NCI-H1417 (cell line): ENCODE data around the gene BRDT.
"Not testable (repeated sequence)": the region's sequence is repeated elsewhere in the genome, so short reads cannot be mapped to it uniquely, and the experiment has no call there.

Source experiments
- DNase-seq, 3 experiments: peaks; one replicate each; lab custom pipeline; 2025; lab: John Stamatoyannopoulos, UW

The BRDT gene

DNA sequence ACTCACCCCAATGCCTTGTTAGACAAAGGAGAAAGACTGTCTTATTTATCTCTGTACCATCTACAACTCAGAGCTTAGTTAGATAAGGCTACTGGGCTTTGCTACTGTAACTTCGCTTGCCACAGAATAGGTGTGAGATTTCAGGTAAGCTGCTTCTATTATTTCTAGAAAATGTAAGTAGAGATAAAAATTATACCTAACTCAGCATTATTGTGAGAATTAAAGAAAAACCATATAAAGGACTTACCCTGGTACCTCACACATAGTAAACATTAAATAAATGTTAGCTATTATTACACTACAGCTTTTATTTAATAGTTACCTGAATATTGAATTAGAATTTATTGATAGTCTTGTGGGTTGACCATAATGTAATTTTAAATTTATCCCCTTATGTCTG, 44.1 kb downstream of the BRDT start:
- DNase-seq = no peak

DNA sequence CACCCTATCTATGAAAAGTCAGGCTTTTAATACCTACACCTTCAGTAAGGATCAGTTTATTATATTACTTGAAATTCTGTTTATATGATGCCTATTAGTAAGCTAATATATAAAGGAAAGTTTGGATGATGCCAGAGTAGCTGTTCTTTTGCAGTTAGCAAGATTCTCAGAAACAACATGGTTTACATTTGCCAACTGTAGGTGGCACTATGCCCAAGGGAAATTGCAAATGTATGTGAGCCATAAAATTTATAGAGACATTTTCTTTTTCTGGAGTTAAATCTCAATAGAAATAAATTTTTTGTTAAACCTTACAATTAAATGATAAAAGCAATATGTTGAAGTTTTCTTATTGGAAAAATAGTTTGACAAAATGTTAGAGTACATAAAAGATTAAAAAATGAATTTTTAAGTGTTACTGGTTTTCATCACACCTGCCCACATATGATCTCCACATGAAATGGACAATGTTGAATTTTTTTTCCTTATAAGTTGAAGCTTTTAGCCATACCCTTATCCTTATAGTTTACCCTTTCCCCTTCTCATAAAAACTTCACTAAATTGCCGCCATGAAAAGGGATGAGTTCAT, 48.5 kb downstream of the BRDT start:
- peak; percentile 19 to 75 (median 35) for DNase-seq

DNA sequence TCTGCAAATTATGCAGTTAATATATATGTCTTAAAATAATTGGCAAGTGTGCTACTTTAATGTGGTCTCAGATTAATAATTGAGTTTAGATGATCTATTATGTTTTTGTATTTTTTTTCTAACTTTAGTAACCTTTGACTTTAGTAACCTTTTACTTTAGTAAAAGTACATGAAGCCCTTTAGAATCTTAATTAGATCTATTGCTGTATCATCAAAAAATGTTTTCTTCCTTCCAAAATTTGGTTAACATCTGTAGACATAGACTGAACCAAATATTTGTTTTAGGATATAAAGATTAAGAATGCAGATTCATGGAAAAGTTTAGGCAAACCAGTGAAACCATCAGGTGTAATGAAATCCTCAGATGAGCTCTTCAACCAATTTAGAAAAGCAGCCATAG, 54.9 kb downstream of the BRDT start:
- no peak for DNase-seq

DNA sequence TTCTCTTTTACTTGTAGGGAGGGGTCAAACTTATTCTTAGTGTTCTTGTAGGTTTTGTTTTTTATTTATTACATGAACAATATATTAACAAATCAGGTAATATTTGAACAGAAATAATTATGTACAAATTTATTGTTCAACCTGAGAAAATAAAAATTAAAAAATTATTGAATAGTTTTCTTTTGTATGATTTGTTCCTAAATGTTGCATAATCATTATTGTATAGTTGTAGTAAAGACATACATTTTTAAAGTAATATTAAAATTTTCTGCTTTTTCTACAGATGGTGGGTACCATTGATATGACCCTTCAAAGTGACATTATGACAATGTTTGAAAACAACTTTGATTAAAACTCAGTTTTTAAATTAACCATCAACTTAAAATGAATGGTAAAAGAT, 64.7 kb downstream of the BRDT start:
- DNase-seq = no peak

DNA sequence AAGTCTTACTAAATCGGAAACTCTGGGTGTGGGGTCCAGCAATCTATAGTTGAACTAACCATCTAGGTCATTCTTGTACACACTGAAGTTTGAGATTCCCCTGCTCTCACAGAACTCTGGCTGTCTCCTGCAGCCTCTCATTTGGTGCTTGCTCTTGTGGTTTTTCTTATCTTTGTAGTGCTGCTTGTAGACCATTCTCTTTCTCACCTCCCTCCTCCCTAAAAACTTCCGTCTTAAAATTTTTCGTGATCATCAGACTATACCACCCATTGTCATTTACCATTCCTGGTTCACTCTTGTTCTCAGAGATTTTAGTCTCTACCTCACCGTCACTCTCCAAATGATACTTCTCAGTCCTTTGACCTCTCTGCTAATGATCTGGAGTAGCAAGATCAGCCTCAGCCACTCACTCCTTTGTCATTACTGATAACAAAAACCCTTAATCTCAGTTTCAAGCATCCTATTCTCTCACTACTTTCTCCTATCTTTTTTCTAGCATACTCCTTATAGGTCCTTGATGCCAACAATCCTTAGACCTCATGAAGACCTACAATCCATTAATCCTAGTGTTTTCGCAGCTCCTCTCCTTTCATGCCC, 67.6 kb downstream of the BRDT start:
- DNase-seq = no peak

DNA sequence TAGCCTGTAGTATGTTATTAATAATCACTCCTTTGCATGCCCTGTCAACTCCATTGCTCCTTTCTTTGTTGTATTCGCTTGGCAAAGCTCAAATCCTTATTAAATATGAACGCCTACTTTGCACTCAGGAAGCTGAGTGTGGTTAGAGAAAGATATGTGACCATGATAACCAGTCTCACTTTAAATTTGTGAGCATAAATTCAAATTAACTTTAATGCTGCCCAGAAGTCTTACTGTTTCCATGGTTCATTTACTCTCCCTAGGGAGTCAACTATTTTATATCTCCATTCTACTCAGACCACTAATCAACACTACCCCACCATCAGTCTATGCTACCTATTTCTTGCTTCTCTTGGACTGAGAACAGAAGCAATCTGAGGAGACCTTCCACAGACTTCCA, 68.5 kb downstream of the BRDT start:
- DNase-seq = no peak

DNA sequence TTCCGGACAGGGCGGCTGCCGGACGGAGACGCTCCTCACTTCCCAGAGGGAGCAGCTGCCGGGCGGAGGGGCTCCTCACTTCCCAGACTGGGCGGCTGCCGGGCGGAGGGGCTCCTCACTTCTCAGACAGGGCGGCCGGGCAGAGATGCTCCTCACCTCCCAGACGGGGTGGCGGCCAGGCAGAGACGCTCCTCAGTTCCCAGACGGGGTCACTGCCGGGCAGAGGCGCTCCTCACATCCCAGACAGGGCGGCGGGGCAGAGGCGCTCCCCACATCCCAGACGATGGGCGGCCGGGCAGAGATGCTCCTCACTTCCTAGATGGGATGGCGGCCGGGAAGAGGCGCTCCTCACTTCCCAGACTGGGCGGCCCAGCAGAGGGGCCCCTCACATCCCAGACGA, 76.8 kb downstream of the BRDT start:
- DNase-seq = not testable (repeated sequence)

DNA sequence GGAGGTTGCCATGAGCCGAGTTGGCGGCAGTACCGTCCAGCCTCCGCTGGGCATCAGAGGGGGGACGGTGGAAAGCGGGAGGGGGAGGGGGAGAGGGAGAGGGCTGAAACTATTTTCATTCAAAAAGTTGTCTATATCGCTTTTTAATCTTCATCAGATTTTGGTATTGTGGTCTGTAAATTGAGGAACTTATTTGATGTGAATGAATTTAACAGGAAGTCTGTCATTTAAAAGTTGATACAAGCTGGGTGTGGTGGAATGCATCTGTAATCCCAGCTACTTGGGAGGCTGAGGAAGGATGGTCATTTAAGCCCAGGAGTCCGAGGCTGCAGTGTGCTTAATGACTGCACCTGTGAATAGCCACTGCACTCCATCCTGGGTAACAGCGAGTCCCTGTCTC, 77.6 kb downstream of the BRDT start:
- no peak for DNase-seq

DNA sequence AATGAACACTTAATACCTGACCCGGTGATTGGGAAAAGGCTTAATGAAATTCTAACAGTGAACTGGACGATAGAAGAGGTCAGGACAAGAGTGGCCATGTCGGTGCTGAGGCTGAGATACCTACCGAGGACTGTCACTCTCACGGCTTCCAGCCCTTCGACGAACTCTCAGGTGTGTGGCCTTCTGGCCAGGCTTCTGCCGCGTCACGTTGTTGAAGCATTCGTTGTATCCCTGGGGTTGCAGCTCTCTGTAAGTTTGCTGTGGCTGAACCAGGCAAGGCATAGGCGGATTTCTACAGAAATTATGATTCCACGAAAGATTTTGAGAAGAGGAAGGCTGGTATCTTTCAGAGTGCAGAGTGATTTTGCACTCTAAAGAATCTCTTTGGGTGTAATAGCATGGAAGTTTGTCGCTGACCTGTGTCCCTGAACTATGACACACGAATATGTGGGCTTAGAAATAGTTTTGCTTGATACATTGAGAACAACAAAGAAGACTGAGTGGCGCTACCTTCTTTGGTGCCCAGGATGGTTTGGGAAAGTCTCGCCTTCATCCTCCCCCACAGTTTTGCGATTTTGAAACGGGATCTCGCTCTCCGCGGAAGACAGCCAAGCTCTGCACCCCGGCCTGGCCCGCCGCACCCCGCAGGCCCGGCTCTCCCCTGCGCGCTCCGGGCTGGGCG, 80.2 kb downstream of the BRDT start:
- DNase-seq = peak in 2 of 3 experiments; percentile 33 to 56

DNA sequence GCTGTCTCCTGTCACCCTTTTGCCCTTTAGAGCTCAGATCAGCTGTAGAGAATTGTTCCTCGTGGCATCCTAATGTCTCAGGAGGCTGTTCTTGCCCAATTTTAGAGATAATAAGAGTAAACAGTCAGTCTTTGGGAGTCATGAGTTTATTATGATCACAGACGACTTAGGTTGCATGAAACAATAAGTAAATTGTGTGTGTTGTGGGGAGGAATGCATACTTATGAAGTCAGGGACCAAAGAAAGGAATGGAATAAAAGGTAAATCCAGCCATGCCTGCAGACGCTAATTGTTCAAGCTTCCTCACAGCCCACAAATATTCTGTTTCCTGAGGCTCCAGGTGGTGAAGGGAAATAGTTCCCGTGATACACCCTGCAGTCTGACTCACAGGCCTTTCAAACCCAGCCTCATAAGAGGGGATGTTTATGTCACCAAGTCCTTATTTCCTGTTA, 81.5 kb downstream of the BRDT start:
- peak in 2 of 3 experiments; percentile 40 to 65 for DNase-seq

DNA sequence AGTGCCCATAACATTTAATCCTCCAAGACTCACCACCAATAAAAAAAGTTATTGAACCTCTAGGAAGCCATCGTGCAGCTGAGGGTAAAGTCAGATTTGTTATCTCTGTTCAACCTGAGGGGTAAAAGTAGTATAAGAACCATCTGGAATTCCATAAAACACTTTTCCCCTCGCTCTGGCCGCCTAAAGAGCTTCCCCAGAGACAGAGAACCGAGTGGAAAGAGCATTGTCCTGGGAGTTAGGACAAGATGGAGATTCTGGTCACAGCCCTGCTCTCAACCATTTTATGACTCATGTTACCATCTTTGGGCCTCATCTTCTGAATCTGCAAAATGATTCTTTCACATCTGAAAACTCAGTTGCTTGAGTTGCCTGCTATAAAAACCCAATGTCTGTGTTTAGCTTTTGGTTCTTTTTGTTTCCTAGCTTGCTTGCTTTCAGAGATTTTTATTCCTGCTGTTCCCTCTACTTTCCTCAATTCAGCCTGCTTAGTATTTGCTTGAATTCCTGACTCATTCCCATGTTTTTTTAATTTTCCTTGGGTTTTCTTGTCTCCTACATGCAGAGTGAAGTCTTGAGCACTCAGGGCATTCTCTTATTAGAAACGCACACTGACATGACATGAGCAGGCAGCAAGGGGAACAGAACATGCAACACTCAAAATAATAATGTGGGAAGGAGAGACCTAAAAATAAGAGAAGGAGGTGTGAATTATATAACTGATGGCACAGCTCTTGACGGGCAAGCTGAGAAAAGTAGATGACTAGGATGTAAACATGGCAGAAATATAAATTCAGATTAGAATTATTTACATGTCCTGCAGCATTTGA, 82.3 kb downstream of the BRDT start:
- DNase-seq = no peak

DNA sequence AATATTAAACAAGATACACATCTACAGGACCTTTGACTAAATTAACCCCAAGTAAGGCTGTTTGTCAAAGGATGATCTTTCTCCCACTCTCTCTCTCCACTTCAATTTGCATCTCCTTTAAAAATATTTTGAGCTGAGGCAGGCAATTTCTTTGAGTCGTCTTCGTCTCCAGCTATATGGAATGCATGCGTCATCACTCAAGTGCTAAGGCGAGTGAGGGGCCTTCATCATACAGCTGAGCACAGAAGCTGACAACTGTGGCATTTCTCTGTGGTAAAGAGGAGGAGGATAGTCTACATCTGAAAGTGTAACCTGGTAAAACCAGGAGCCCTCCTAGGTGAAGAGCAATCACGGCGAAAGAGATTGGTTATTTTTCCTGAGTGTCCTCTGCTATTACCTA, 88.2 kb downstream of the BRDT start:
- DNase-seq = no peak

DNA sequence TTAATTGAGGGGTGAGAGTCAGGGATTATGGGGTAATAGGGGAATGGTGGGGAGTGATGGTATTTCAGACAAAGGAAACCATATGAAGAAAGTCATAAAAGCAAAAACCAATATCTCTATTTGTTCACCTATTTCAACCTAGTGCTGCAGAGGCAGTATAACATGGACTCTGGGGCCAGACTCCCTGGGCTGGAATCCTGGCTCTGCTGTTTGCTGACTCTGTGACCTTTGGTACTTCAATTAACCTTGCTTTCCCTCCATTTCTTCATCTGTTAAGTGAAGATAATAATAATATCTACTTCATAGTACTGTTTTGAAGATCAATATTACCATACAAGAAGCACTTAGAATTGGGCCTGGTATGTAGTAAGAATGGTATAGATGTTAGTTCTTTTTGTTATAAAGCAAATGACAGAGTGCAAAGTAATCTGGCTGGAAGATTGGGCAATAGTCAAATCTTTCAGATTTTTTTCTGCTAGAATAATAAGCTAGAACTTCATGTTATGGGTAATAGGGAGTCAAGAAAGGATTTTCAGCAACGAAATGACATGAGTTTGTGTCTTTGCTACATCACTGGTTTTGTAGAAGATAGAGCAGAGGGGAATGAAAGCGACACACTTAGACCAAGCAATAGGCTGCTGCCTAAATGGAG, 89.6 kb downstream of the BRDT start:
- no peak for DNase-seq

DNA sequence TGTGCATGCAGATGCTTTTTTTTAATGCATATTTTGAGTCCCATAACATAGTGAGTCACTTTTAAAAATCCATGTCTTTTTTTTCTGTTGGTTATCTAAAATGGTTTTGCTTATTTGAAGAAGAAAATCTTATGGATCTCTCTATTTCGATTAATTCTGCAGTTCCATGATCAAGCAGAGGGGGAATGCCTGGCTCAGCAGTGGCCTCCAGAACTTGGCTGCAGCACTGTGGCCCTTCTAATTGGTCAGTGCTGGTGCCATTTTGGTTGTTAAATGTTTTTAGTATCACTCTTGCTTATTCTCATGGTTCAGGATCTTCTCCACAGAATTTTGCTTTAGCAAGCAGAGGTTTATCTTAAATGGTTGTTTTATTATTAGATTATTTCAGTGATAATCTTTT, 91.8 kb downstream of the BRDT start:
- DNase-seq = no peak

DNA sequence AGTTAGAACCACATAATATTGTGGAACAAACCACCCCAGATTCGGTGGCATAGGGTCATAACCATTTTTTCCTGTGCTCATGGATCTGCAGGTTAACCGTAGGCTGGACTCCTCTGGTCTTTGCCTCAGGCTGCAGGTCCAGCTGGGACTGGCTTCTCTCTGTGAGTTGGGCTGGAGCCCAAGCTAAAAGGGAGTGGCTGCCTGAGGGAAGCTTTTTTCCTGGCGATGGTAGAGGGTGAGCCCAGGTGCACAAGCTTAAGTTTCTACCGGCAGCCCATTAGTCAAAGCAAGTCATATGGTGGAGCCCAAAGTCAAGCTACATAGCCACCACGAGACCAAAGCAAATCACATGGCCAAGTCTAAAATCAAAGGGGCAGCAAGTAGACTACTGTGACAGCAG, 94.4 kb downstream of the BRDT start:
- peak in 1 of 3 experiments; percentile 6 for DNase-seq

DNA sequence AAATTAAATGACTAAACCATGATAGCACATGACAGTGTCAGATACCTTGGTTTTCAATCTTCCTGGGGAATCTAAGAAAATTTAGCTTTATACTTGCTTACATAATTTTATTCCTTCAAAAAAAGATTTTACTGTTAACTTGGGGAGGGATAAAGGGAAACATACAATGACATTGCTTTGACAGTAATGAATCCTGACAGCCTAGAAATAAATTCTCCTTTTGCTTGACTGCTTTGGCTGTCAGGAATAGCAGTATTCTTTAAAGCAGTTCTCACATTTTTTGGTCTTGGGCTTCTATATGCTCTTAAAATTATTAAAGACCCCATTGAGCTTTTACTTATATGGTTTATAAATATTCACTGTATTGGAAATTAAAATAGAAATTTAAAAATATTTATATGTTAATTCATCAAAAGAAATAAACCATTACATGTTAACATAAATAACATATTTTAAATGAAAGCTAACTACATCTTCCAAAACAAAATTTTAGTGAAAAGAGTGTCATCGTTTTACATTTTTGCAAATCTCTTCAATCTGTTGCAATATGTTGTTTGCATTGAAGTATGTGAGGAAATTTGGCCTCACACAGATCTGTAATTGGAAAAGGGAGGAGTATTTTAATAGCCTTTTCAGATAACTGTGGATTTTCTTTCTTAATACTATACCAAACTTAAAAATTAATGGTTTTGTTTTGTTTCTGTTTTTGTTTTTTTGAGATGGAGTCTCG, 96.7 kb downstream of the BRDT start:
- no peak for DNase-seq

DNA sequence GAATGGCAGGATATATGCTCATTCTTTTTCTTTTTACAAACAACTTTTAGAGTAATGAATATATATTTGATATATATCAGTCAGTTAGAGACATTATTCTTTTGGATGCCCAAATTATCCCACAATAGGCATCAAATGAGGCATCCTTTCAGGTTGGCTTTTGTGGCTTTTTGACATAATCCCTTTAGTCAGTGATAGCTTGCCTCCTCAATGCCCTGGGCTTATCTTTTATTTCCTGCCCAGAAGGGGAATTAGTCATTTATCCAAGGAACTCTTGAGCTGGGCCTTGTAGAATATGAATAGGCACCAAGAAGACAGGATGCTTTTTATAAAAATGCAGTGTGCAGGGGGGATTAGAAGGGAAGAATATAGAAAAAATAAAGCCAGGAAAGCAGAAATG, 102.7 kb downstream of the BRDT start:
- DNase-seq = no peak
